Astrocyte (in vitro differentiated cells and primary cell): ENCODE results near the gene ABCF2. TPM values are rescaled to one million over a fixed set of nuclear protein-coding genes. Genes with fewer than 3 reads are reported as not detected.

Source experiments
- DNase-seq: peaks from one replicate; pipeline ENCODE4 v3.0.0-alpha.2; 2010; ENCODE audit warnings: low read depth
- FAIRE-seq: peaks from 2 replicates; lab custom pipeline; 2011; peaks lifted over from hg19 to GRCh38; lab: Jason Lieb, UNC
- H2AFZ ChIP-seq: 2 replicates; pipeline ENCODE4 v1.6.0; 2012; ENCODE audit warnings: low read depth, low read length, inconsistent platforms
- H3K27ac ChIP-seq: 2 replicates; pipeline ENCODE4 v1.5.1; 2011; ENCODE audit warnings: low read depth, low read length, inconsistent platforms
- H3K27me3 ChIP-seq: 2 replicates; pipeline ENCODE4 v1.6.0; 2011; ENCODE audit warnings: low read length, inconsistent platforms; ENCODE audit not compliant: insufficient read depth
- H3K36me3 ChIP-seq: 2 replicates; pipeline ENCODE4 v1.5.1; 2011; ENCODE audit warnings: low read length, inconsistent platforms; ENCODE audit not compliant: insufficient read depth
- H3K4me1 ChIP-seq: 2 replicates; pipeline ENCODE4 v1.5.1; 2011; ENCODE audit warnings: low read length, inconsistent platforms; ENCODE audit not compliant: insufficient read depth
- H3K4me2 ChIP-seq: 2 replicates; pipeline ENCODE4 v1.6.0; 2012; ENCODE audit warnings: low read length, inconsistent platforms
- H3K4me3 ChIP-seq: 2 replicates; pipeline ENCODE4 v1.5.1; 2011; ENCODE audit warnings: low read depth, mild to moderate bottlenecking, low read length, inconsistent platforms; ENCODE audit not compliant: insufficient read depth
- H3K79me2 ChIP-seq: 2 replicates; pipeline ENCODE4 v1.6.0; 2012; ENCODE audit warnings: mild to moderate bottlenecking, low read length, inconsistent platforms; ENCODE audit not compliant: insufficient read depth
- H3K9ac ChIP-seq: 2 replicates; pipeline ENCODE4 v1.6.0; 2012; ENCODE audit warnings: mild to moderate bottlenecking, low read length, inconsistent platforms
- H3K9me3 ChIP-seq: 2 replicates; pipeline ENCODE4 v1.5.1; 2012; ENCODE audit warnings: low read depth, mild to moderate bottlenecking, low read length, inconsistent platforms; ENCODE audit not compliant: insufficient read depth
- H4K20me1 ChIP-seq: 2 replicates; pipeline ENCODE4 v1.6.0; 2012; ENCODE audit warnings: low read length, inconsistent platforms; ENCODE audit not compliant: insufficient read depth
- H3K27ac Mint-ChIP-seq: one replicate; pipeline ENCODE4 v1.8.0; 2021; ENCODE audit warnings: mild to moderate bottlenecking, mixed read lengths; ENCODE audit not compliant: unreplicated experiment
- H3K27me3 Mint-ChIP-seq: one replicate; pipeline ENCODE4 v1.8.0; 2021; ENCODE audit warnings: low read depth, mixed read lengths; ENCODE audit not compliant: unreplicated experiment
- H3K36me3 Mint-ChIP-seq: one replicate; pipeline ENCODE4 v1.8.0; 2021; ENCODE audit warnings: low read depth, mixed read lengths; ENCODE audit not compliant: unreplicated experiment
- H3K4me1 Mint-ChIP-seq: one replicate; pipeline ENCODE4 v1.8.0; 2021; ENCODE audit warnings: low read depth, mixed read lengths; ENCODE audit not compliant: unreplicated experiment
- H3K4me3 Mint-ChIP-seq: one replicate; pipeline ENCODE4 v1.8.0; 2021; ENCODE audit warnings: mild to moderate bottlenecking, moderate library complexity, mixed read lengths; ENCODE audit not compliant: unreplicated experiment
- H3K9me3 Mint-ChIP-seq: one replicate; pipeline ENCODE4 v1.8.0; 2021; ENCODE audit warnings: mild to moderate bottlenecking, mixed read lengths; ENCODE audit not compliant: unreplicated experiment
- EZH2 ChIP-seq: IDR thresholded peaks from 2 replicates; pipeline ENCODE4 v1.6.1; 2012; ENCODE audit warnings: mild to moderate bottlenecking, low read length, inconsistent platforms; ENCODE audit not compliant: insufficient read depth
- total RNA-seq: library from RNA; stranded (reverse); gene quantifications from 2 replicates; pipeline ENCODE4 v1.2.1, GENCODE V29; 2021
- TF ChIP-seq, protein P1 (sequence below): IDR thresholded peaks from 2 replicates; pipeline ENCODE4 v1.5.1; 2011; ENCODE audit warnings: low read depth, mild to moderate bottlenecking, inconsistent platforms, low read length, moderate library complexity; ENCODE audit not compliant: insufficient read depth

ABCF2 gene
- total RNA-seq, 1 donor from 2014 or later = 53.2 TPM

DNA sequence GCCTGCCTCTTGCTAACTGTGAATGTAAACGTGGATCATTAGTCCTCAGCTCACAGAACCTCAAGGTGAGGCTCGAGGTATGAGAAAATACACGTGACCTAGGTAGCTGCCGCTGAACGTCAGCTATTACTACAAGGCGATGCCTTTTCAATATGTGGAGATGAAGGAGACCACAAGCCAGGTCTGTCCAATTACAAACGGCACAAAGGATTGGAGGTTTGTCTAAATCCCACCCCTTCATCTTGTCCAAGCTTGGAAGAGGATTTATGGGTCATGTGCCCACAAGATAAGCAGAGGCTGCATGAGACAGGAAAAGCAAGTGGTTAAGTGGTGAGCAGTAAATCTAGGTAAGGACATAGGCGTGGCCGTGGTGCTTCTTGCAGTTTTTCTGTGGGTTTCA lies 20.1 kb downstream of the ABCF2 start:
- FAIRE-seq (no peak), DNase-seq (no peak)
- H3K9ac ChIP-seq = no peak overlapping the region

DNA sequence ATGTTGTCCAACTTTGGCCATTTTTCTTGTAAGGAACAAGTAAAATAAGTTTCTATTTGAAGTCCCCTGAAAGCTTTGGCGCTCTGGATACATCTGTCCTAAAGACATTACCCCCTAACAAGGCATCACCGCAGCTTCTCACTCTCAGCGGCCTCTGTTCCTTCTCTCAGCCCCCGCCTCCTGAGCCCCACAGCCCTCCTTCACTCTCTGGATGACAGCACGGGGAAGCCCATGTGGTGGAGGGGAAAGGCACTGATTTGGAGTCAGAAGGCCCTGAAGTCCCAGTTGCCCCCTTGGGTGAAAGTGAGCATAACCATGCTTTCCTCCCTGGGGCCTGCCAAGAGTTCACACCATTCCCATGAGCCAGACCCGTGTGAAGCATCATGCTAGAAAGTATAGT lies 21.3 kb downstream of the ABCF2 start:
- Mint-ChIP-seq H3K4me1 (no peaks in the 10 kb centered on the region), H3K36me3 (peaks cover 1% of the 10 kb centered on the region)
- no peak for FAIRE-seq

More for the DNA sequence above, 20.1 kb downstream of the ABCF2 start:
- Histone ChIP-seq H3K9me3 (no peaks in the 10 kb centered on the region), H3K27ac (no peak overlapping the region), H2AFZ (no peak overlapping the region), H3K27me3 (peaks cover 12% of the 10 kb centered on the region), H3K79me2 (no peaks in the 10 kb centered on the region), H3K4me1 (no peaks in the 10 kb centered on the region), H3K36me3 (peaks cover 2% of the 10 kb centered on the region), H3K4me3 (no peak overlapping the region), H4K20me1 (peaks cover 6% of the 10 kb centered on the region), H3K4me2 (no peak overlapping the region)
- no peak for TF ChIP-seq EZH2
- TF ChIP-seq, protein P1, sequence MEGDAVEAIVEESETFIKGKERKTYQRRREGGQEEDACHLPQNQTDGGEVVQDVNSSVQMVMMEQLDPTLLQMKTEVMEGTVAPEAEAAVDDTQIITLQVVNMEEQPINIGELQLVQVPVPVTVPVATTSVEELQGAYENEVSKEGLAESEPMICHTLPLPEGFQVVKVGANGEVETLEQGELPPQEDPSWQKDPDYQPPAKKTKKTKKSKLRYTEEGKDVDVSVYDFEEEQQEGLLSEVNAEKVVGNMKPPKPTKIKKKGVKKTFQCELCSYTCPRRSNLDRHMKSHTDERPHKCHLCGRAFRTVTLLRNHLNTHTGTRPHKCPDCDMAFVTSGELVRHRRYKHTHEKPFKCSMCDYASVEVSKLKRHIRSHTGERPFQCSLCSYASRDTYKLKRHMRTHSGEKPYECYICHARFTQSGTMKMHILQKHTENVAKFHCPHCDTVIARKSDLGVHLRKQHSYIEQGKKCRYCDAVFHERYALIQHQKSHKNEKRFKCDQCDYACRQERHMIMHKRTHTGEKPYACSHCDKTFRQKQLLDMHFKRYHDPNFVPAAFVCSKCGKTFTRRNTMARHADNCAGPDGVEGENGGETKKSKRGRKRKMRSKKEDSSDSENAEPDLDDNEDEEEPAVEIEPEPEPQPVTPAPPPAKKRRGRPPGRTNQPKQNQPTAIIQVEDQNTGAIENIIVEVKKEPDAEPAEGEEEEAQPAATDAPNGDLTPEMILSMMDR = no peak
- no peaks in the 10 kb centered on the region for H3K9me3 Mint-ChIP-seq
- peaks cover 5% of the 10 kb centered on the region for H3K36me3 Mint-ChIP-seq
- H3K4me3 Mint-ChIP-seq = no peak overlapping the region
- H3K27me3 Mint-ChIP-seq = peaks cover 53% of the 10 kb centered on the region
- no peaks in the 10 kb centered on the region for H3K4me1 Mint-ChIP-seq
- no peak overlapping the region for H3K27ac Mint-ChIP-seq

More for the DNA sequence above, 21.3 kb downstream of the ABCF2 start:
- Histone ChIP-seq H3K4me3 (no peak overlapping the region), H3K4me2 (no peak overlapping the region), H3K4me1 (no peaks in the 10 kb centered on the region), H3K9me3 (no peaks in the 10 kb centered on the region), H3K36me3 (no peaks in the 10 kb centered on the region), H3K9ac (no peak overlapping the region), H2AFZ (no peak overlapping the region), H3K27me3 (peaks cover 18% of the 10 kb centered on the region), H4K20me1 (peaks cover 2% of the 10 kb centered on the region), H3K27ac (no peak overlapping the region), H3K79me2 (no peaks in the 10 kb centered on the region)
- H3K4me3 Mint-ChIP-seq = no peak overlapping the region
- H3K27me3 Mint-ChIP-seq = peaks cover 62% of the 10 kb centered on the region
- TF ChIP-seq EZH2 = no peak
- TF ChIP-seq, protein P1 = no peak
- DNase-seq = no peak
- peaks cover 3% of the 10 kb centered on the region for H3K9me3 Mint-ChIP-seq
- no peak overlapping the region for H3K27ac Mint-ChIP-seq
